SIG-M5 treated with dmso at 0.1 percent for 504 hours (cell line): ENCODE data around the gene RMI2.

Experiments used
- DNase-seq: peaks from one replicate; lab custom pipeline; 2025; ENCODE audit not compliant: unreplicated experiment; lab: John Stamatoyannopoulos, UW

RMI2 gene

GRCh38 chr16:11379420-11379819, 34.2 kb downstream of the RMI2 start:
- DNase-seq, result no peak

- no peak for DNase-seq
Measured at GRCh38 chr16:11380836-11381235, 35.6 kb downstream of the RMI2 start.

GRCh38 chr16:11383481-11384183, 38.4 kb downstream of the RMI2 start:
- DNase-seq, result no peak

- DNase-seq, result no peak
Measured at GRCh38 chr16:11384184-11384955, 39.1 kb downstream of the RMI2 start.

GRCh38 chr16:11384956-11385586, 39.8 kb downstream of the RMI2 start:
- DNase-seq, result no peak

- no peak for DNase-seq
Measured at GRCh38 chr16:11386054-11386680, 40.9 kb downstream of the RMI2 start.

- peak; percentile 17 for DNase-seq
Measured at GRCh38 chr16:11386791-11387546, 41.7 kb downstream of the RMI2 start.

- no peak for DNase-seq
Measured at GRCh38 chr16:11389083-11389482, 43.8 kb downstream of the RMI2 start.

GRCh38 chr16:11389631-11390565, 44.6 kb downstream of the RMI2 start:
- no peak for DNase-seq

- no peak for DNase-seq
Measured at GRCh38 chr16:11390573-11391495, 45.6 kb downstream of the RMI2 start.

GRCh38 chr16:11391576-11391975, 46.3 kb downstream of the RMI2 start:
- DNase-seq, result no peak

GRCh38 chr16:11392041-11392581, 46.9 kb downstream of the RMI2 start:
- no peak for DNase-seq

- no peak for DNase-seq
Measured at GRCh38 chr16:11393366-11393765, 48.1 kb downstream of the RMI2 start.

- no peak for DNase-seq
Measured at GRCh38 chr16:11393861-11394592, 48.8 kb downstream of the RMI2 start.

- no peak for DNase-seq
Measured at GRCh38 chr16:11394593-11394960, 49.3 kb downstream of the RMI2 start.

- no peak for DNase-seq
Measured at GRCh38 chr16:11395008-11395948, 50.0 kb downstream of the RMI2 start.

- no peak for DNase-seq
Measured at GRCh38 chr16:11395949-11396240, 50.6 kb downstream of the RMI2 start.
